IMR-90 (cell line): ENCODE results near the gene ST14.

Experiments
- CEBPB ChIP-seq: IDR thresholded peaks from 2 replicates; pipeline ENCODE4 v1.6.1; 2012; ENCODE audit warnings: low read depth, low read length, improper control_type of control experiment
- ELK1 ChIP-seq: fragments of 150-350 bp; IDR thresholded peaks from 2 replicates; pipeline ENCODE4 v1.6.1; 2016; ENCODE audit warnings: low read depth, mild to moderate bottlenecking, low read length, moderate library complexity, borderline replicate concordance
- SMC3 ChIP-seq: fragments of 150-350 bp; IDR thresholded peaks from 2 replicates; pipeline ENCODE4 v1.6.1; 2016; ENCODE audit warnings: low read depth, mild to moderate bottlenecking, antibody characterized with exemption, low read length, moderate library complexity

GRCh38 chr11:130139401-130139800 lies 20.2 kb upstream of the ST14 start:
- TF ChIP-seq SMC3 (no peak), ELK1 (no peak), CEBPB (no peak)
